ENCODE results near the gene FBH1.
"Not testable (repeated sequence)": the region's sequence is repeated elsewhere in the genome, so short reads cannot be mapped to it uniquely, and the experiment has no call there.

Gene FBH1

DNA sequence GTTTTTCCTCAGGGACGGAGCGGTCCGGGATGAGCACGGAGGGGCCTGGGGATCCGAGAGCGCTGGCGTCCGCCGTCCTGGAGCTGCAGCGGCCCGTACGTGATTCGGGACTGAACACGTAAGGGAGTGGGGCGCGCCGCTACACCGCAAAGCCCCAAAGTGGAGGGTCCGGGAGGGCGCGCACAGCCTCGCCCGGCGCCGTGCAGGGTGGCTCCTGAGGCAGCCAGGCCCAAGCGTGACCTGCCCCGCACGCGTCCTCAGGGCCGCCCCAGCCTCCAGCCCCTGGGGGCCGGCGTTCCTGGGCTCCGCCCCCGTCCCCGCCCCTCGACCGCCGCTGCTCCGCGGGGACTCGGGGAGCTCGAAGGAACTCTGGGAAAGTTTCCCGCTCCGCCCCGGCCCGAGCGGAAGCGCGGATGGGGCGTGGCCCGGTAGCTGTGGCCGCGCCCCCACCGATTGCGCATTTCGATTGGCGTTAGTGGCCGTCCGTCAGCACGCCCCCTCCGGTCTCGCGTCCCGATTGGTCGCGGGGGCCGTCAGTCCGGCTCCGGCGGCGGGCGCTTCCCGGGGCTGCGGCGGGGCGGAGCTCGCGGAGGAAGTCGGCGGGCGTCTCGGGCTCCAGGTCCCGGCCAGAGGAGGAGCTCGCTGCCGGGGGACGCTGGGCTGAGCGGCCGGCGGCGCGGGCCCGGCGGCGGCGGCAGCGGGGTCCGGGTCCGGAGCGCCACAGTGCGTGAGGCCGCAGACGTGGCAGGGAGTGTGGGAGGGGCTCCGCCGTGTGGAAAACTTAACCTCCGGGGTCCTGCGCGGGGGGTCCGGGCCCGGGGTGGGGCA is at the start of gene FBH1, which contains the start of gene ANKRD16:
FBH1 (plus strand) TSS at position 620 of the 828 bp plus-strand sequence; CDS start at position 723, 103 bp downstream.
ANKRD16 (minus strand) TSS at position 270 of the 828 bp plus-strand sequence. CDS start 539 bp downstream, outside the sequence.
- peak; percentile 89 for DNase-seq (ENCODE audit: low spot score)

GRCh38 chr10:5840314-5841307 is 49.4 kb upstream of the FBH1 start:
- peak; percentile 85 for DNase-seq (ENCODE audit: low spot score)

- no peak for DNase-seq (ENCODE audit: low spot score)
Observed at GRCh38 chr10:5841965-5842364, 48.1 kb upstream of the FBH1 start.

DNA sequence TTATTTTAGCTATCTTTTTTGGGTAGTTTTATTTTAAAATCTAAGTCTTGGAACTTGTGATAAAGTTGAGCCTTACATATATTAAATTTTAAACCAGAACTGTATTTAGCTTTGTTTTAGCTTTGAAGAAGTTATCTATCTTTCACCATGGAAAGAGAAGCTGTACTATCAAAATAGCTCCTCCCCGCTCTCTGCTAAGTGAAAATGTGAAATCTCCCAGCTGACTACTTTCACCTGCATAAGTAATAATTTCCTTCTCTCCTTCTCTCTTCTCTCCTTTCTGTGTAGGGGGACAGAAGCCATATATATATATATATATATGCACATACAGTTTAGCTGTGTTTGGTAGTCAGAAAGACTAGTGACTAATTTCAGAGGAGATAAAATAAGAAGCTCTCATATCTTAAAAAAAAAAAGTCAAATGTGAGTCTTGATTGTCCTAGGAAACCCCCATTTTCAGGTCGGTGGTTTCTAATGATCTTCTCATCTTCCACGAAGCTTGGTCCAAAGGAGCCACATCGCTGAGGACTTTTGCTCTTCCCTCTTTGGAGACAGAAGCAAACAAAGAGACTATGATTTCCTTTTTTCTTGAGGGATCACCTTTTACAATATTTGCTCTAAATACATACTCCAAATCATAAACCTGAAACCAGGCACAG is 46.2 kb upstream of the FBH1 start:
- no peak for DNase-seq (ENCODE audit: low spot score)

GRCh38 chr10:5844345-5845055 is 45.5 kb upstream of the FBH1 start:
- no peak for DNase-seq (ENCODE audit: low spot score)

DNA sequence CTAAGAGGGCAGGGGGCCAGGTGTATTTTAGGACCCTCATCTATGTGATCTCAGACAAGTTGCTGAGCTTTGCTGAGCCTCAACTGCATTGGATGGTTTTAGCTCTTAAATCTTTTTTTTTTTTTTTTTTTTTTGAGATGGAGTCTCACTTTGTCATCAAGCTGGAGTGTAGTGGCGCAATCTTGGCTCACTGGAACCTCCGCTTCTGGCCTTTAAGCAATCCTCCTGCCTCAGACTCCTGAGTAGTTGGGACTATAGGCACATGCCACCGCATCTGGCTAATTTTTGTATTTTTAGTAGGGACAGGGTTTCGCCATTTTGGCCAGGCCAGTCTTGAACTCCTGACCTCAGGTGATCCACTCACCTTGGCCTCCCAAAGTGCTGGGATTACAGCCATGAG is 43.4 kb upstream of the FBH1 start:
- DNase-seq (ENCODE audit: low spot score), result not testable (repeated sequence)

- no peak for DNase-seq (ENCODE audit: low spot score)
Observed at GRCh38 chr10:5854131-5854475, 35.9 kb upstream of the FBH1 start.

DNA sequence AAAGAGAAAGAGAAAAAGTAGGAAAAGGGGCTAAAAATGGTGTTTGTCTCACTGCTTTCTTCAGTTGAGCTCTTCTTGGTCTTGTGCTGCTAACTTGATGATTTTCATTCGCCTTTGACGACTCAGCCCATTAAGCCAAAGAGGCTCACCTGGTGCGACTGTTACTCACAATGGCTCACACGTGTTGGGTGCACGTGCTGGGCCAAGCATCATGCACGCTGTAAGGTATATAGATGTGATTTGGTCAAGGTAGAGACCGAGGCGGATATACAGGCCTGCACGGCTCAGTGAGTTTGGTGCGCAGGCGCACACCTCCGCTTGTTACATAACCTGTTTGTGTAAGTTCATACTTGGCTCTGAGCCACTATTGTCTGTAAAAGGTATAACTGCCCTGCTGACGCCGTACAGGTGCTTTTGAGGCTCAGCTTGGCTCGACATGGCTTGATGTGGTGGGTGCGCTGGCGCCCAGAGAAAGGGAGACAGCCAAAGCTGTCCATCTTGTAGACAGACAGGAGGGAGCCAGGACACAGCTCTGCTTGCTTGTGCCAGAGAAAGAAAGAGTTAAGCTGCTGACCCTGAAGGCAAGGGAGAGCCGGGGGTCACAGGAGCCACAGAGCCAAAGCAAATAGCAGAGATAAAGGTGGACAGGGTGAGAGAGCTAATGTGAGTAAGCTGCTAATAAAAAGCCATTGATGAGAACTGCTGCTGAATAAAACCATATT is 33.9 kb upstream of the FBH1 start:
- no peak for DNase-seq (ENCODE audit: low spot score)

- no peak for DNase-seq (ENCODE audit: low spot score)
Observed at GRCh38 chr10:5856701-5857004, 33.4 kb upstream of the FBH1 start.

- DNase-seq (ENCODE audit: low spot score), result no peak
Observed at GRCh38 chr10:5858811-5859210, 31.2 kb upstream of the FBH1 start.

GRCh38 chr10:5860066-5860465 is 30.0 kb upstream of the FBH1 start:
- DNase-seq (ENCODE audit: low spot score), result no peak

- no peak for DNase-seq (ENCODE audit: low spot score)
Observed at GRCh38 chr10:5862360-5862961, 27.6 kb upstream of the FBH1 start.

GRCh38 chr10:5862981-5863685 is 26.9 kb upstream of the FBH1 start:
- not testable (repeated sequence) for DNase-seq (ENCODE audit: low spot score)

DNA sequence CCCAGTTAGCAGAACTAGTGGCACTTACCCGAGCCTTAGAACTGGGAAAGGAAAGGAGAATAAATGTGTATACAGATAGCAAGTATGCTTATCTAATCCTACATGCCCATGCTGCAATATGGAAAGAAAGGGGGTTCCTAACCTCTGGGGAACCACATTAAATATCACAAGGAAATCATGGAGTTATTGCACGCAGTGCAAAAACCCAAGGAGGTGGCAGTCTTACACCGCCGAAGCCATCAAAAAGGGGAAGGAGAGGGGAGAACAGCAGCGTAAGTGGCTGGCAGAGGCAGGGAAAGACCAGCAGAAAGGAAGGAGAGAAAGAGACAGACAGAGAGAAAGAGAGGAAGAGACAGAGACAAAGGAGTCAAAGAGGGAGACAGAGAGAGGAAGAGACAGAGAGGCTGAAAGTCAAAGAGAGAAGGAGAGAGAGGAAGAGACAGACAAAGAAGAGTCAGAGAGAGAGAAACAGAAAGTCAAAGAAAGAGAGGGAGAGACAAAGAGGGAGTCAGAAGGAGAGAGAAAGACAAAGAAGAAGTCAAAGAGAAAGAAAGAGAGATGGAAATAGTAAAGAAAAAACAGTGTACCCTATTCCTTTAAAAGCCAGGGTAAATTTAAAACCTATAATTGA is 23.5 kb upstream of the FBH1 start:
- DNase-seq (ENCODE audit: low spot score), result not testable (repeated sequence)

- not testable (repeated sequence) for DNase-seq (ENCODE audit: low spot score)
Observed at GRCh38 chr10:5867091-5867615, 22.9 kb upstream of the FBH1 start.

GRCh38 chr10:5868383-5868782 is 21.7 kb upstream of the FBH1 start:
- not testable (repeated sequence) for DNase-seq (ENCODE audit: low spot score)

DNA sequence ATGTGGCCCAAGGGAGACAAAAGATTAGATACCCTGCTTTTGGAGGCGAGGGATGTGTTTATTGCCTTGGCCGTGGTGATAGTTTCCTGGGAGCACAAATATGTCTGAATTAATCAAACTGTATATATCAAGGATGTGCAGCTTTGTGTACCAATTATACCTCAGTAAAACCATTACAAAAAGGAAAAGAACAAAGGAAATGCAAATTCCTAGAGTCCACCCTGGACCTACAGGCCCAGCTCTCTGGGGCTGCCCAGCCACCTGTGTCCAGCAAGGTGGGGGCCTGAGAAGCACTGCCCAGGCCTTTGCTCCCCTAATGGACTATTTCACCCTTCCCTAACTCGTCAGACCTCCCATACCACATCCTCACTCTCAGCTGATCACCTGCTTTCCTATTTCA is 20.9 kb upstream of the FBH1 start:
- no peak for DNase-seq (ENCODE audit: low spot score)

- DNase-seq (ENCODE audit: low spot score), result no peak
Observed at GRCh38 chr10:5871596-5871995, 18.4 kb upstream of the FBH1 start.

DNA sequence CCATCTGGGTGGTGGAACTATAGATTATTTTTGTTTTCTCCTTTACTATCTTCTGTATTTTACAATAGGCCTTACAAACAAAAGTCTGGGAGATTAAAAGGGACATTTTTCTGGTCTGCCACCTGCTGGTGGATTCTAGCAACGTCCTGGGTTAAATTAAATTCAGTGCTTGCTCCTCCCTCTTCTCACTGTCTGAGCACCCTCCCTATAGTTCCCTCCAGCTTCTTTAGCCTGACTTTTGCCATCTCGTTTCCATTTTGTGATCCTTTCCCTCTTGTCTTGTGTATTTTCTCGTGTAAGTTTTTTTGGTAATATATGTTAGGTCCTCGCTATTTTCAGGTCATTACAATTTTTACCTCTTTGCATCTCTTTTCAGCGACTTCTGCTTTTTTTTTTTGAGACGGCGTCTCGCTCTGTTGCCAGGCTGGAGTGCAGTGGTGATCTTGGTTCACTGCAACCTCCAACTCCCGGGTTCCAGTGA is 16.5 kb upstream of the FBH1 start:
- peak; percentile 79 for DNase-seq (ENCODE audit: low spot score)
